T1000 (cell line): Measurements from ENCODE around the gene OPCML.

Experiments
- DNase-seq: peaks from one replicate; lab custom pipeline; 2025; ENCODE audit warnings: mixed read lengths; lab: John Stamatoyannopoulos, UW

OPCML gene

DNA sequence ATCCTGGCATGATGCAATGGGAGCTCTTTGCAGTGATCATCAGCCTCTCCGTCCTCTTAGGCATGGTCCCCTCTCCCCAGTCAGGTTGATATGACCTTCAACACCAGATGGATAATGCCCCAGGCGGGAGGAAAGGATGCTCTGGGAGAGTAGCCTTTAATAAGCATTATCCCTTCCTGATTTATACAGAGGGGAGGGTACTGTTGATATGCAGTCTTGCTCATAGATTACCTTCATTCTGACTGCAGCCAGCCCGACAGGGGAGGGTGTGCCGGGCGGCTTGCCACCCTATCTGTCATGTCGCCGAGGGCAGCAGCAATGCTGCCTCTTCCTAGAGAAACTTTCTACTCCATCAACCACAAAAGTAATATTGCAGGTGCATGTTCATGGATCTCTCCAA is 497.4 kb downstream of the OPCML start:
- no peak for DNase-seq

DNA sequence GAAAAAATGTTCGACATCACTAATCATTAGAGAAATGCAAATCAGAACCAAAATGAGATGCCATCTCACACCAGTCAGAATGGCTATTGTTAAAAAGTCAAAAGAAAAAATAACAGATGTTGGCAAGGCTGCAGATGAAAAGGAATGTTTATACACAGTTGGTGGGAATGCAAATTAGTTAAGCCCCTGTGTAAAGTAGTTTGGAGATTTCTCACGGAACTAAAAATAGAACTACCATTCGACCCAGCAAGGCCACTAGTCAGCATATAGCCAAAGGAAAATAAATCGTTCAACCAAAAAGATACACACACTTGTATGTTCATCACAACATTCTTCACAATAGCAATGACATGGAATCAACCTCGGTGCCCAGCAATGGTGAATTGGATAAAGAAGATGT is 503.2 kb downstream of the OPCML start:
- DNase-seq, result no peak

DNA sequence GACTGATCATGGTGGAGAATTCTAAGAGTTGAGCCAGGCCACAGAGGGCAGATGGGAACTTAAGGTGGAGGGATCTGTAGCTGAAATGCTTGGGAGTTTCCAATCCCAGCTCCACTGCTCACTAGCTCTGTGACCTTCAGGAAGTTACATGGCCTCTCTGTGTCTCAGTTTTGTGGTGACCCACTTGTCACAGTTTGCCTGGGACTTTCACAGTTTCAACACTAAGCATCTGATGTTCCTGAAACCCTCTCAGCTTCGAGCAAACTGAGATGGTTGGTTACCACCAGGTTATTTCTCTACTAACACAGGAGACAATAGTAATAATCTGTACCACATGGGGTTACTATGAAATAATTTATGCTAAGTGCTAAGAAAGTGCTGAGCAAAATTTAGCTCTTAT is 505.3 kb downstream of the OPCML start:
- no peak for DNase-seq

DNA sequence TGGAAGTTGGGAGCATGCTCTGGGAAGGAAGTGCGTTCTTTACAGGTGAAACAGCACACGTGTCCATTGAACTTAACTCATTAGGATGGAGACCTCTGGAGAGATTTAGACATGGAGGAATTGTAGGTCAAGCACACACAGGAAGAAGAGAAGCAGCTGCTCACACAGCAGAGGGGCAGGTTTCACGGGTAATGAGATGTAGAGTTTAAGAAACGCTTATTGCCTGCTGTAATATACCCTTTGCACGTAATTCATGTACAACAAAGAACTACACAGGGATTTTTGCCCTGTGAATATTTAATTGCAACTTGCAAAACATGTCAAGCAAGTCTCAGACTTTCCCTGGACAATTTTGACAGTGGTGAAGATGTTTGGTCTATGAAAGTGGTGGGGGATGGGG is 508.0 kb downstream of the OPCML start:
- DNase-seq, result no peak

DNA sequence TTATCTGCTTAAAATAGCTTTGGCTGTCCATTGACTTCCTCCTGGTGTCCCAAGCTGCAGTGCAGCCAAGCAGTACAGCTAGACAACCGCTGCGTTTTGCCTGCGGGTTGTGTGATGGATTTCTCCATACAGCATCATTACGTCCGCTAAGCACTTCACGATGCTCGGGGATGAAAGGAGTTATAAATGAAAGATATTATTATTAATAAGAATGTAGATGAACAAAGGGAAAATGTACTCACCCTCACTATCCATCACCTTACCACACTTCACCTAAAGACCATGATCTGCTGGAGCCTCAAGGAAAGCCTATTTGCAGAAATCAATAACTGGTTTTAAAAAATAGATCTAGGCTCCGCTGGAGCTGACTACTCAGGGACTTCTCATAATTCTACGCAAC is 509.1 kb downstream of the OPCML start:
- DNase-seq, result no peak

DNA sequence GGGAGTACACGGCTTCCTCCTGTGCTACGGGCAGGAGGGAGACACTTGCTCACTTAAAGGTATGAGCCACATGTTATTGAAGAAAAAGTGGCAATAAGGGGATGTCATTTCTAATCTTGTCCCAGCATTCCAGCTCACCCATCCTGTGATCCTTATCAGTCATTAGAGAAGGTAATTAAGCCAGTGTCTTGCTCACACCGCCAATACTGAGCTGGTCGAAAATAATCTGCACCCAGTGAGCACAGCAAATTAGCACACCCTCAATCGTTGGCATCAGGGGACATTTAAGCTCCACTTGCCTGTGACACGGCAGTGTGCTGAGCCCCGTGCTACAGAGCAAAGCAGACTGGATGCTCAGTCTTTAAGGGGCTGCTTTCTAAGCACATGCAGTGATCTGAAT is 510.7 kb downstream of the OPCML start:
- no peak for DNase-seq

DNA sequence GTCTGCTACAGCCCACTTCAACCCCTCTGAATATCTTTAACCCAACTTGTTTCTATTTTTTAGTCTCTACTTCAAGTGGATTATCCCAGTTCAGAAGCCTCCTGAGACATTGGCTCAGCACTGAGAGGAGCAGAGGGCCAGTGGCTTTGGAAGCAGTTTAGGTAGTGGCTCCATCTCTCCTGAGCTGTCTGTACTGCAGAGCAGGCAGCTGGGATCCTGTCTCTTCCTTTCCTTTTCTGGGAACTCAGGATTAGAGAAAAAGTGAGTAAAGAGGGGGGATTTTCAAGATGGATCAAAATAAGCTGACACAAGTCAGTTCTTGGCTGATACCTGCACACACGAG is 512.0 kb downstream of the OPCML start:
- no peak for DNase-seq

DNA sequence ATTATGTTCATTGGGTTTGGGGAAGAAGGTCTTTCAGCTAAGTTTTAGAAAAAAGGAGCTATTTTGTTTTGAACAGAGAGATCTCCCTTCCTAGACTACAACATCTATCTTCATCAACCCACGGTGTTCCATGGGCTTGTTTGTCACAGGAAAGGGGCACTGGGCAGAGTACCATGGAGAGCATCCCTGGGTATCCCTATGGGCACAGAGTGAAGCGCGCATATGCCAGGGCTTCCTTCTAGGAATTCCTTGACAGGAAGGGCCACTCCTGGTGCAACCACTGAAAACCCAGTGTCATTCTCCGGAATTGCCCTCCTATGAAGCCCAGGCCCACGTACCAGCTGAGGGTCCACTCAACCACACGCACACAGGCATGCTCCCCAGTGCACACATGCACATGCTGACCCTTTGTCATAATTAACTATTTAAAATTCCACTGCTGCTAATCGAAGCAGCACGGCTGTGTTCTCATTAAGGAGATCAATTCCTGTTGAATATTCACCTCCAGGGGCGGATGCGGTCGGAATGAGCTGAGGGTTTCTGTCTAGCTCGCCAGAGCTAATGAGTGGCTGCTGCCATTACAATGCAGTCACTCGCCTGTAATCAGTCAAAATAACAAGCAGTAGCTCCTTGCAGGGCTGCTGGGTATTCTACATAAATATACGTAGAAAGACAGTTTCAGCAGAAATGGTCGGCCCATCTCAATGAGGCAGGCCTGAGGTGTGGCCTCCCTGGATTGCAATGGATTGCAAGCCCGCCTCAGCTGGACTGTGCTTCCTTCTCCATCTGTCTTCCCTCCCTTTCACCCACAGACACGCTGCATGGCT is 512.5 kb downstream of the OPCML start:
- DNase-seq, result no peak

DNA sequence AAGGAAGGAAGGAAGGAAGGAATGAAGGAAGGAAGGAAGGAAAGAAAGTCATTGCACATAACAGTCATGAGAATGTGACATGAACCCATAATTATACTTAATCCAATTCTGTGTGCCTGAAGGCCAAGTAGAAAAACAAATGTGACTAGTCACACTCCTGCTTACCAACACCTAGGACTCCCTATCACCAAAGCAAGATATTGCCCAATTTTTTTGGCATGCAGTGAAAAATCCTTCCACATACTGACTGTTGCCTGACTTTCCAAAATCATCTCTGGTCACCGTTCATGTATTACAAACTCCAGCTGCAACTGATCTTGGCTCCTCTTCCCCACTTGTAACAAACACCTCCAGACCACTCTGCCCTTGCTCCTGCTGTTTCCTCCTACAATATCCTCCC is 516.8 kb downstream of the OPCML start:
- no peak for DNase-seq

DNA sequence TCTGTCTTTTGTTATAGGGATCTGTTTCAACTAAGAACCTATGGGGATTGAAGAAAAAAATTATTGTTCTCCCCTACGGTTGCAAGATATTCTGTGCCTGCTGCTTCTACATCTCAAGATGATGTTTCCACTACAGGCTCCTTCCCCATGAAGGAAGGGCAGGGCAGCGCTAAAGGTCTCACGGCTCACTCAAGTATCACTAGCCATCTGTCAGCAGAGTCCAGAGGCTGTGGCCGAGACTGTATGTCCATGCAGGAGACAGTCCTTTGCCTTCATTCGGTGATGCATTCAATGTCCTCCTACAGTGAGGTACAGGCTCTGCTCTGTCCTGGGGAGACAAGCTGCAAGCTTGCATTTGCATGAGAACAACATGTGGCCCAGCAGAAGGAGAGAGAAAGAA is 518.0 kb downstream of the OPCML start:
- no peak for DNase-seq

DNA sequence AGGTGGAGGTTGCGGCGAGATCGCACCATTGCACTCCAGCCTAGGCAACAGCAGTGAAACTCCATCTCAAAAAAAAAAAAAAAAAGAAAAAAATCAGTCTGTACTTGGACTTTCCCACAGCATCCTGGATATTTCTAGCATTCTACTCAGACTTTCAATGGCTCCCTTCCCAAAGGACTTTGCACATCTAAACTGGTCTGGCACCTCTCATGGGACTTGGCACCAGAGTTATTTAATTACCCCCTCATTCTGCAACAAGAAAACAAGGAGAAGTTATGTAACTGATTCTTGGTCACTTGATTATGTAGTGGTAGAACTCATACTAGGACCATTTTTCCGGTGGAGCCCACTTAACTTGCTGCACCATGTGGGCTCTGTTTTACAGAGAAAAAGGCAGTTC is 519.5 kb downstream of the OPCML start:
- DNase-seq, result no peak

DNA sequence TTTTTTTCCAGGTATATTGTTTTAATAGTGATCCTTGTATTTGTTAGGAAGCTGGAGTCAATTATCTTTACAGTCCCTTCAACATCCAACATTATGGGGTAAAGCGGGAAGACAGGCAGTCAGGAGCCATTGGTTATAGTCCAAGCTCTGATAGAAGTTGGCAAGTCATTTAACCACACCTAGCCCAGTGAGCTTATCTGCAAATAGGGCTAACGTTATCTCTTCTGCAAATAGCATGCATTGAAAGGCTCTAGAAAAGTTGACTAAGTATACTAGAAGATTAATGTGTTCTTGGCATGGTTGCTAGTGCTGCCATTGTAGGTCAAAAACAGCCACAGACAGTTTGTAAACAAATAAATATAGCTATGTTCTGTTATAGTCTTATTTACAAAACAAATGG is 520.7 kb downstream of the OPCML start:
- no peak for DNase-seq

DNA sequence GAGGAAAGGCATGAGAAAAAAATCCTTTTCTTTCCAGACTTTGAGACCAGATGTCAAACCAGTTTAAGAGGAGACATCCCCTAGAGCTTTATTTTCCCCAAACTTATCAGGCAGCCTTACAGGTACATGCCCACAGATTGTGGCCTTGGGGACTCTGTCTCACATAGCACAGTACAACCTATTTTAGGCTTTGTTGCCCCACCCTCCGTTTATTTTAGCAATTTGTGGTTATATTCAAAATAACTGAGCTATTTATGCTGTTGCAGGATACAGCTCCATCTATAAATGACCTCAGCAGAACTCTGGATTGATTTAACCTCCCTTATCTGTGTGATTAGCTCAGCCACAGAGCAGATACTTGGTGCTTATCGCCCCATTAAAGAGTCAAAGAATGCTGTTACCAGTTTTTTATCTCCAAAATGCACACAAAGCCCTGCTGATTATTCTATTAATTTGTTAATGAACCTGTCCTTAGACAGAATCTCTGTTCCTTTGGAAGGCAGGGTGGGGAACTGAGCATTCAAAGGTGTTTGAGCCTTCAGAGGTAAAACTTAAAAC is 525.2 kb downstream of the OPCML start:
- DNase-seq, result no peak

DNA sequence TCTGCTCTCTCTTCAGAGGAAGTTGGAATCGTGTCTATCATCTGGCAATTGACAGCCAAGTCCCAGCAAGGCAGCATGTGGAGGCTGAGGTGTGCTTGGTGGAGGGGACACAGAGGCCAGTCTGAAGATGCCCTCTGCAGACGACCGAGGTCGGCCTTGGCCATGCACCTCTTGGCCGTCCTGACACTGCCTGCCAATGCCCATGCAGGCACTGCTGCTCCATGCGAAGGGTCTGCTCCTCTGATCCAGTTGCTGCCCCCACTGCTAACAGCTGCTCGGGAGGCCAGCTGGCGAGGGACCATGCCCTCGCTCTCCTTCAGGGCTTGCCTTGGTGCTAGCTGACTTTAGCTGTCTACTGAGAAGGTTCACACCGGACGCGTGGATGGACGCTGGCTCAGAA is 527.9 kb downstream of the OPCML start:
- DNase-seq, result no peak

DNA sequence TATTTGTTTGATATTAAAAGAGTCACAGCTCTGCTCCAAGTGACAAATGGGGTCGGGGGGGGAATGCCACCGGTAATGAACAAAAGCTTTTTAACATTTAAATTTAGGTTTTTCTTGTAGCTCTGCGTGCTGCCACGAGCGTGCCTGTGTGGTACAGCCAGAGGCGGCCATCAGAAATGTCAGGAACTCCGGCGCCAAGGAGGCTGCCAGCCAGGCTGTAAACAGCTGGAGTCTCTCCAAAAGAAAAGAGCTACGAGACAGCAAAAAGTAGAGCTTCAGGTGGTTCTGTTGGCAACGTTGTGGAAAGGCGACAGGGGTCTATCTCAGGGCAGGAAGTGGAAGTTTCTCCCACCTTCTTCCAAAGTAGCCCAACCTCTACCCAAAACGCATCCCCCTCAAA is 532.8 kb downstream of the OPCML start:
- no peak for DNase-seq

DNA sequence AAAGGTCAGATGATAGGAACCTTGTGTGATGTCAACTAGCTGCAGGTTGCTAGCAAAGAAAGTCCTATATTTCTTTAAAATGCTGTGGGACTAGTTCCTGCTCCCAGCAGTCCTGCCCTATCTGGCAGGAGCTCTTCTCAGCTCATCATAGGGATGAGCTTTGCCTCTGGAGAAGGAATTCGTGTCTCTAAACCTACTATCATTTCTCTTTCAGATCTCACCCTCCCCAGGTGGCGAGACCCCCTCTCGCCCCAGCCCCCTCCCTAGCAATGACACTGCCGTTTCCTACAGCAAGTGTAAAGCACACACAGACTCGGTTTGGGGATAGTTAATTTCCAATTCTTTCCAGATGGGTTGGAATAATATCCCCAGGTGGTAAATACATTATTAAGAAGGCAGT is 533.3 kb downstream of the OPCML start:
- DNase-seq, result no peak

DNA sequence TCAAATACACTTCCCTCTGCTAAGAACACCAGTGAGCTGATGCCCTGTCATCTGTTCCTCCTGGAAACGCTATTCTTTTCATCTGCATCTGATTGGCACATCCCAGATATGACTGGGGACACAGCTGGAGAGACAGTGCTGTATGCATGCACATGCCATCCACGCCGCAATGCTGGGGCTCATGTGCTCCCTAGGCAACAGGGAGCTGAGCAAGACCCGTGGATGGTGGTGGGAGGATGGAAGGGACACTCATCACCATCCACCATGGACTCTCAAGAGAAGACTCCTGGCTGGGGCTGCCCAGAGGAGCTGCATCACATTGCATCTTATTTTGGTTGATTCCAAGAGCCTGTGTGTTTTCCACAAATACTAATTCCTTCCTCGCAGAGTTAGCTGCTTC is 534.9 kb downstream of the OPCML start:
- DNase-seq, result no peak

DNA sequence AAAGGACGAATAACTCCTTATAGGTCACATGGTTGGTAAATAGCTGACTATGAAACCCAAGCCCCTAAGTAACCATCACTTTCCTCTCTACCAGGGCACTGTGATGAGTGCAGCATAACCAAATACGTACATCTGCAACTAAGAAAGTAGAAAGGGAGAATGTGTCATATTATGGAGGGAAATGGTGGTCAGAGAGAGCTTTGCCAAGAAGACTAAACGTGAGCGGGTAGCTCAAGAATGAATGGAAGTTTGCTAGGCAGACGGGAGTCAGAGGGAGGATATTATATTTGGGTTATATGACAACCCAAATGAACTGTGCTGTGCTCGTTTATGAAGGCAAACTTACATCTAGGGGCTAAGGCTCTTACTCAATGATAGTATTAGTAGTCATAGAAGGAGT is 537.3 kb downstream of the OPCML start:
- DNase-seq, result no peak

DNA sequence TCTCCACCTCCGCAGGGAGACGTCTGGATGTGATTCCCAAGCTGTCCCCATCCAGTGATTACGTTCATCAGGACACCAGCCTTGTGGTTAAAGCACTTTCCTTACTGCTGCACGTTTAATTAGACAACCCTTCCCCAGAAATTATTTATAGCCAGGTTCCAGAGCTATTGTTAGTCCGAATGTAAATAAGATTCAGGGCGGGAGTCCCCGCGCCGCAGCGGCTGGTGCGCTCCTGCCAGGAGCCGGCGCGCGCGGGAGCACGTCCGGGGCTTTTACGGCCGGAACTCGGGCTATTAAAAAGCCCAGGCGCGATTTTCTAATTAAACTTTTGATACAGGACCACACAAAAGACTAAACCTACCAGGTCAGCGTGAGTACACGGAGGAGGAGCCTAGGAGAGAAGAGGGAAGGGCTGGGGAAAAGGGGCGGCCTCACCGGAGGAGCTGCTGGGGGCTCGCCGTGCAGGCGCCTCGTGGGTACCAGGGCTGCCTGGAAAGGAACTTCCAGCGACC is 538.3 kb downstream of the OPCML start:
- no peak for DNase-seq

DNA sequence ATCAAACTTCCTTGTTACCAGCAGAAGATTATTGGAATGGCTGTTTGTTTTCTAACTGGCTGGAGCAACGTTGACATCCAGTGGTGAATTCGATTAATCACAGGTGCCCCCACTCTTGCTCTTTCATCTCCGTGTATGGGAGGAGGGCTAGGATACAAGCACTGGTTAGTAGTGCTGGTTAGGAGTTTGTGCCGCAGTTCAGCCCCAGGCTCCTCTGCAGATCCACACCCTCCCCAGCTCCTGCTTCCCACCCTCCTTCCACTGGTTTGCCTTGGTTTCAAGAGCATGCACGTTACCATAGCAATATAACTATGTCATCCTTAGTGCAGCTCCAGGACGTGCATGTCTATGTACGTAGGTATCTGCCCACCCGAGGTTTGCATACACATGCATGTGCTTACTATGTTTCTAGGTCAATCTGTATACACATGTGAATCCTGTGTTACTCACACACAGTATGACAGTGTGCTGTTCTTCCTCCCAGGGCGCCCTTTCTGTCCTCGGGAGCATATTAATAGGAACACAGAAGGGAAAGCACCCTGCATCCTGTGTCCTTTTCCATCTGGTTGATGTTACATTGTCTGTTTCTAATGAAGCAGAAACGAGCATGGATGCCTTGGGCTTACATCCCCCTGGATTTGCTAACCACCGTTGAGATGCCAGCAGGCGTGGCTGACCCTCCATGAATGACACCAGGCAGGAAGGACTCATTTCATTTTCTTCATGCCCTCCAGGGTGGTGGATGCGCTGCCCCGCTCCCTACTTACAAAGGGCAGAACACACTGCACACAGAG is 539.3 kb downstream of the OPCML start:
- no peak for DNase-seq

DNA sequence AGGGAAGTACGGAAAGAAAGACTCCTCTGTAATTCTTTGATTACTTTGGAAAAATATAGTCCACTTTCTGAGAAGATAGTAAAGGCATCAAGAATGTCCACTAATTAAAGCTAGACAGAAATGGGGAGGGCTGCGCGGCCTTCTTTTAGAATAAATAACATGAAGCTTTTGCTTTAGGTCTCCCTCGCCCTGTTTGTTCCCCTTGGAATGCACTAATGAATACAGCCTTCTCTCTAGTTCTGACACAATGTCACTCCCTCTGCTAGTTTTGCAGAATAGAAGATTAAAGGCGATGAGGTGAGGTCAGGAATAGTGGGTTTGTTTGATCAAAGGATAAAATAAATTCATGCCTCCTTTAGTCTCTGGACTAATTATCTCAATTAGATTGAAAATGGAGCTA is 543.9 kb downstream of the OPCML start:
- no peak for DNase-seq

DNA sequence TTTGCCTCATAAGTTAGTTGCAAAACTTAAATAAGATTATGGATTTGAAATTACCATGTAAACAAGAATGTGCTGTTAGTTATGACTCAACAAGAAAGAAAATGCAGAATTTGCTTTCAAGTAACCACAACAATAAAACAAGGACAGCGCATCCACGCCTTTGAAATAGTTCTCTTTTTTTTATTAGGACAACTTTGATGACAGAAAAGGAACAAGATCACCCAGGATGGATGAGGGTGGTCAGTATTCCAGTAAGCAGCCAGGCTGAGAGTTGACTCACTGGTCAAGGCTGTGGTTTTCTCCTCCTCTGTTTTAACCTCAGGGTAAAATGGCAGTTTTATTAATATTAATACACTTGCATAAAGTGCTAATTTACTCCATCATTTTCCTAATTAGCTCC is 544.4 kb downstream of the OPCML start:
- DNase-seq, result no peak

DNA sequence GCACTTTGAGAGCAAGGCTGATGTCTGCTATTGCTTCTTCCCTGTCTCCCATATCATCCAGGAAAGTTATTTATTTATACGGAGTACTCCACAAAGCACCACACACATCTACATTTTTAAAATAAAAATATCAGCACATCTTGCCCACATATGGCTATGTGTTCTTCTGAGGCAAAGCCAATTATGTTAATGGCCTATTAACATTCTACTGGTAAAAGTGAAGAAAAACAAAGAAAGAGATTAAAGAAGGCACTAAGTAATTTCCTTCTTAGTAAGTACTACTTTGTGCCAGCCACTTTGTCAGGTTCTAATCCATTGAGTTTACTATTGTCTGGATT is 548.7 kb downstream of the OPCML start:
- DNase-seq, result no peak
